Fibroblast of lung (primary cell): ENCODE measurements around the gene SEMA3B.

Experiments used
- CTCF ChIP-seq, 2 donors: IDR thresholded peaks in 1 of 2; conservative IDR thresholded peaks in 1 of 2; 1 replicate in 1 of 2; 2 replicates in 1 of 2; pipeline ENCODE4 v1.5.1; 2011 to 2012; ENCODE audit warnings: low read length in 2 of 2, control low read depth in 1 of 2, inconsistent platforms in 1 of 2, low read depth in 1 of 2, mild to moderate bottlenecking in 1 of 2
- EZH2 ChIP-seq: IDR thresholded peaks from 2 replicates; pipeline ENCODE4 v1.5.1; 2012; ENCODE audit warnings: low read length, control low read depth, mild to moderate bottlenecking; ENCODE audit errors: missing control alignments

GRCh38 chr3:50320853-50321335 lies 51.9 kb downstream of the SEMA3B start:
- TF ChIP-seq CTCF (conservative IDR thresholded peaks at IDR 0.05 in 1 of 2, IDR thresholded peaks at IDR 0.05 in 1 of 2; ENCODE audit: low read depth in 1 of 2, low read length in 2 of 2) (no peak), EZH2 (no peak)
